HEK293T (cell line): ENCODE data around the gene SLITRK1.
A peak's percentile ranks its signal among the peaks of the same experiment; 100 is the strongest.

Experiments used
- CTCF ChIA-PET: fragments of 350-600 bp; formaldehyde crosslinking; extraction: SDS; loops from one replicate; lab custom pipeline; 2021; ENCODE audit warnings: antibody characterized with exemption, inconsistent platforms; lab: Yijun Ruan, JAX
- POLR2A ChIA-PET: fragments of 350-600 bp; formaldehyde crosslinking; extraction: SDS; loops from one replicate; lab custom pipeline; 2020; ENCODE audit warnings: antibody characterized with exemption, inconsistent platforms; lab: Yijun Ruan, JAX
- DNase-seq: peaks from one replicate; pipeline ENCODE4 v3.0.0; 2012; ENCODE audit warnings: mixed read lengths; ENCODE audit errors: extremely low spot score
- ARNT ChIP-seq: fragments of 450-650 bp; IDR thresholded peaks from 2 replicates; pipeline ENCODE4 v1.6.1; 2017; ENCODE audit warnings: mild to moderate bottlenecking
- BHLHE40 ChIP-seq: fragments of 450-650 bp; IDR thresholded peaks from 2 replicates; pipeline ENCODE4 v1.6.1; 2016; ENCODE audit warnings: mild to moderate bottlenecking, moderate library complexity, borderline replicate concordance
- CTBP1 ChIP-seq: fragments of 450-650 bp; IDR thresholded peaks from 2 replicates; pipeline ENCODE4 v1.6.1; 2016; ENCODE audit warnings: borderline replicate concordance
- ELF4 ChIP-seq: fragments of 450-650 bp; IDR thresholded peaks from 2 replicates; pipeline ENCODE4 v1.6.1; 2017; ENCODE audit warnings: antibody characterized with exemption
- FOXA1 ChIP-seq: fragments of 450-650 bp; IDR thresholded peaks from 2 replicates; pipeline ENCODE4 v1.6.1; 2016; ENCODE audit warnings: mild to moderate bottlenecking
- FOXK2 ChIP-seq: fragments of 450-650 bp; IDR thresholded peaks from 2 replicates; pipeline ENCODE4 v1.6.1; 2016; ENCODE audit warnings: mild to moderate bottlenecking
- FOXM1 ChIP-seq: fragments of 450-650 bp; IDR thresholded peaks from 2 replicates; pipeline ENCODE4 v1.6.1; 2017; ENCODE audit warnings: mild to moderate bottlenecking, borderline replicate concordance
- HDGF ChIP-seq: fragments of 450-650 bp; IDR thresholded peaks from 2 replicates; pipeline ENCODE4 v1.6.1; 2017; ENCODE audit warnings: antibody characterized with exemption, borderline replicate concordance
- L3MBTL2 ChIP-seq: fragments of 450-650 bp; conservative IDR thresholded peaks from 2 replicates; pipeline ENCODE4 v1.6.1; 2016; ENCODE audit warnings: mild to moderate bottlenecking
- LEF1 ChIP-seq: fragments of 450-650 bp; IDR thresholded peaks from 2 replicates; pipeline ENCODE4 v1.6.1; 2017; ENCODE audit warnings: mild to moderate bottlenecking, borderline replicate concordance
- NFRKB ChIP-seq: fragments of 450-650 bp; IDR thresholded peaks from 2 replicates; pipeline ENCODE4 v1.6.1; 2016; ENCODE audit warnings: mild to moderate bottlenecking, moderate library complexity
- PKNOX1 ChIP-seq: fragments of 450-650 bp; IDR thresholded peaks from 2 replicates; pipeline ENCODE4 v1.6.1; 2016
- SP1 ChIP-seq: fragments of 450-650 bp; IDR thresholded peaks from 2 replicates; pipeline ENCODE4 v1.6.1; 2017
- SUZ12 ChIP-seq: fragments of 450-650 bp; IDR thresholded peaks from 2 replicates; pipeline ENCODE4 v1.6.1; 2016; ENCODE audit warnings: mild to moderate bottlenecking
- TARDBP ChIP-seq: fragments of 450-650 bp; IDR thresholded peaks from 2 replicates; pipeline ENCODE4 v1.6.1; 2016
- ZNF384 ChIP-seq: fragments of 450-650 bp; IDR thresholded peaks from 2 replicates; pipeline ENCODE4 v1.6.1; 2016

The SLITRK1 gene, protein sequence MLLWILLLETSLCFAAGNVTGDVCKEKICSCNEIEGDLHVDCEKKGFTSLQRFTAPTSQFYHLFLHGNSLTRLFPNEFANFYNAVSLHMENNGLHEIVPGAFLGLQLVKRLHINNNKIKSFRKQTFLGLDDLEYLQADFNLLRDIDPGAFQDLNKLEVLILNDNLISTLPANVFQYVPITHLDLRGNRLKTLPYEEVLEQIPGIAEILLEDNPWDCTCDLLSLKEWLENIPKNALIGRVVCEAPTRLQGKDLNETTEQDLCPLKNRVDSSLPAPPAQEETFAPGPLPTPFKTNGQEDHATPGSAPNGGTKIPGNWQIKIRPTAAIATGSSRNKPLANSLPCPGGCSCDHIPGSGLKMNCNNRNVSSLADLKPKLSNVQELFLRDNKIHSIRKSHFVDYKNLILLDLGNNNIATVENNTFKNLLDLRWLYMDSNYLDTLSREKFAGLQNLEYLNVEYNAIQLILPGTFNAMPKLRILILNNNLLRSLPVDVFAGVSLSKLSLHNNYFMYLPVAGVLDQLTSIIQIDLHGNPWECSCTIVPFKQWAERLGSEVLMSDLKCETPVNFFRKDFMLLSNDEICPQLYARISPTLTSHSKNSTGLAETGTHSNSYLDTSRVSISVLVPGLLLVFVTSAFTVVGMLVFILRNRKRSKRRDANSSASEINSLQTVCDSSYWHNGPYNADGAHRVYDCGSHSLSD

DNA sequence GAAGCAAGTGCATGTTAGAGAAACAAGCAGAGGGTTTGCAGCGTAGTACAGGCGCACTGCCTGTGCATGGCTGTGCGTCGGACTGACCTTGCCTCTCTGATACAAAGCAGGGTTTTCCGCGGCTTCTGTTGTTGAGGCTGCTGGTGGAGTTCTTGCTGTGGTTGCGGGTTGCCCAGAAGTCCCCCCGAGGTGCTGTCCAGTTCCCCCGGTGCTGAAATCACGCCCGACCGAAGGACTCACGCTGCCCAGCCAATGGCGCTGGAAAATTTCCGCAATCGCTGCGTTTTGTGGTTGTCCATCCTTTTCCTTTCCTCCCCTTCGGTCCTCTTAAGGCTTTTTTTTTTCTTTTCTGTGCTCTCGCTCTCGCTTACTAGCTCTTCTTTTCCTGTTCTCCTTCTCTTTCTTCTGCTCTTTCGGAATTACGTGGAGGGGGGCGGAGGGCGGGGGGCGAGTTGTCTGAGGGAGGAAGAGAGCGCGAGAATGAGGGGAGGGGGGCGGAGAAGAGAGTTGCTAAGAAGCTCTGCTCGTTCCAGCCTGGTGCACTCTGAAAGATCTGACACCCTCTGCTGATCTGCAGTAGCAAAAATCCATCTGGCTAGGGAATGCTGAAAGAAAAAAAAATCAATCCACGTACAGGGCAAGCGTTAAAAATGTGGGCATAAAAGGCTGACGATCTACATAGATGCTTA is at the start of gene SLITRK1:
TSS of gene SLITRK1 (minus strand) at position 558 of the 689 bp plus-strand sequence. CDS start 967 bp downstream, outside the sequence.
- TF ChIP-seq SP1: no peak
- TF ChIP-seq FOXM1: no peak
- no peak for TF ChIP-seq HDGF
- TF ChIP-seq NFRKB: no peak
- TF ChIP-seq BHLHE40: no peak
- no peak for TF ChIP-seq ARNT
- no peak for TF ChIP-seq TARDBP
- no peak for TF ChIP-seq SUZ12
- no peak for TF ChIP-seq ELF4
- no peak for TF ChIP-seq L3MBTL2
- TF ChIP-seq ZNF384: no peak
- TF ChIP-seq FOXK2: no peak
- TF ChIP-seq LEF1: no peak
- no peak for TF ChIP-seq CTBP1
- no peak for TF ChIP-seq FOXA1
- ChIA-PET POLR2A (no interaction called here), CTCF (interaction anchor here (0.6 kb wide), 1 partner anchor 1355 kb away, joined by 3 read pairs; no protein-coding TSS in a partner anchor)
- peak; percentile 89 for DNase-seq

GRCh38 chr13:83929157-83929556 is 46.9 kb upstream of the SLITRK1 start:
- no peak for DNase-seq
- POLR2A ChIA-PET: no interaction called here
- CTCF ChIA-PET: no interaction called here
- TF ChIP-seq ZNF384 (no peak), ELF4 (no peak)

- DNase-seq: no peak
- ChIA-PET CTCF (no interaction called here), POLR2A (no interaction called here)
- TF ChIP-seq FOXM1 (no peak), TARDBP (no peak), CTBP1 (no peak), FOXK2 (no peak), L3MBTL2 (no peak), PKNOX1 (no peak), HDGF (no peak), ELF4 (no peak), NFRKB (no peak), BHLHE40 (no peak), SP1 (no peak), ZNF384 (no peak), SUZ12 (no peak), LEF1 (no peak), ARNT (no peak), FOXA1 (no peak)
Measured at GRCh38 chr13:83919775-83920174, 37.5 kb upstream of the SLITRK1 start.

GRCh38 chr13:83914368-83914767 is 32.1 kb upstream of the SLITRK1 start:
- no peak for TF ChIP-seq ELF4
- TF ChIP-seq CTBP1: no peak
- no peak for TF ChIP-seq SP1
- no peak for TF ChIP-seq LEF1
- TF ChIP-seq ZNF384: no peak
- no peak for TF ChIP-seq HDGF
- no peak for TF ChIP-seq L3MBTL2
- TF ChIP-seq TARDBP: no peak
- no peak for TF ChIP-seq FOXM1
- no peak for TF ChIP-seq NFRKB
- TF ChIP-seq BHLHE40: no peak
- TF ChIP-seq FOXA1: no peak
- no peak for TF ChIP-seq PKNOX1
- no peak for TF ChIP-seq SUZ12
- no peak for TF ChIP-seq ARNT
- no peak for TF ChIP-seq FOXK2
- no peak for DNase-seq
- ChIA-PET CTCF (no interaction called here), POLR2A (no interaction called here)

GRCh38 chr13:83907196-83907989 is 25.1 kb upstream of the SLITRK1 start:
- TF ChIP-seq SP1 (no peak), ARNT (no peak), SUZ12 (no peak), FOXK2 (no peak), BHLHE40 (no peak), ELF4 (no peak), CTBP1 (no peak), FOXM1 (no peak), L3MBTL2 (no peak), PKNOX1 (no peak), HDGF (no peak), TARDBP (no peak), ZNF384 (no peak), FOXA1 (no peak), LEF1 (no peak), NFRKB (no peak)
- no peak for DNase-seq
- ChIA-PET CTCF (no interaction called here), POLR2A (no interaction called here)
